Measurements from ENCODE around the gene TTC39A.

TTC39A gene

DNA sequence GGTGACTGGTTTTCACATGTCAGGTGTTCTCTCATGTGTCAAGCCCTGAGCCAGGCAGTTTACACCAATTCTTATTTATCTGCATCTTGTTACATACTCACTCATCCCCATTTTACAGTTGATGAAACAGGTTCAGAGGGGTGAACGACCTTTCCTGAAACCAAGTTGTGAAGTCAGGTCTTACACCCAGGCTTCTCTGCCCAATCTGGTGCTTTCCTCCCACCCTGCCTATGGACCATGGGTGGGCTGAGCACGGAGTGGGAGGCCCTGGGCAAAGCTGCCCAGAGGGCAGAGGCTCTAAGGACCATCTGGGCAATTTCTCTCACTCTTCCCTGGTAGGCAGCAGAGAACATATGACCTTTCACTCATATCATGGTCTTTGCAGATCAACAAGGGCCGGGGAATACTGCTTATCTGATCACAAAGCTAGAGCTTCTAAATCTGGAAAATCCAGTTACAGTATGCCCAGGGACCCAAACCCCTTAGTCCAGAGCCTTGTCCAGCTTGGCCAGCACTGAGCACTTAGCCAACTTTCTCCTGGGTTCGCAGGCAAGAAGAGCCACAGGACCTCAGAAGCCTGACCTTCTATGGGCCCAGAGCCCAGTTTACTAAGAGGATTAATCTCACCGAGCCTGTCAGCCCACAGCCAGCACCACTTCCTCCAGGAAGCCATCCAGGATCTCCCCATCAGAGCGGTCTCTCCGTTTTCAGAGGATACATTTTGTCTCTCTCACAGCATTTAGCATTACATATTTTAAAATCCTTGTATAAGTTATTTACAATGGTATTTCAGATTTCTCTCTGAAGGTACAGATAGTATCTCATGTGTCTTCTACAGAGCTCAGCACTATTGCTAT lies 16.0 kb upstream of the TTC39A start:
- TF ChIP-seq SIN3A (IDR thresholded peaks at IDR 0.05; ENCODE audit: borderline replicate concordance, insufficient read depth, low read length) (no peak), POLR2AphosphoS5 (IDR thresholded peaks at IDR 0.05; ENCODE audit: low read depth, low read length) (no peak), TAF1 (IDR thresholded peaks at IDR 0.05; ENCODE audit: borderline replicate concordance, insufficient read depth, low read length) (no peak), FOXP2 (optimal IDR thresholded peaks at IDR 0.05; ENCODE audit: borderline replicate concordance, extremely low read depth, extremely low read length, insufficient read depth) (no peak)
- TF ChIP-seq, protein P1, sequence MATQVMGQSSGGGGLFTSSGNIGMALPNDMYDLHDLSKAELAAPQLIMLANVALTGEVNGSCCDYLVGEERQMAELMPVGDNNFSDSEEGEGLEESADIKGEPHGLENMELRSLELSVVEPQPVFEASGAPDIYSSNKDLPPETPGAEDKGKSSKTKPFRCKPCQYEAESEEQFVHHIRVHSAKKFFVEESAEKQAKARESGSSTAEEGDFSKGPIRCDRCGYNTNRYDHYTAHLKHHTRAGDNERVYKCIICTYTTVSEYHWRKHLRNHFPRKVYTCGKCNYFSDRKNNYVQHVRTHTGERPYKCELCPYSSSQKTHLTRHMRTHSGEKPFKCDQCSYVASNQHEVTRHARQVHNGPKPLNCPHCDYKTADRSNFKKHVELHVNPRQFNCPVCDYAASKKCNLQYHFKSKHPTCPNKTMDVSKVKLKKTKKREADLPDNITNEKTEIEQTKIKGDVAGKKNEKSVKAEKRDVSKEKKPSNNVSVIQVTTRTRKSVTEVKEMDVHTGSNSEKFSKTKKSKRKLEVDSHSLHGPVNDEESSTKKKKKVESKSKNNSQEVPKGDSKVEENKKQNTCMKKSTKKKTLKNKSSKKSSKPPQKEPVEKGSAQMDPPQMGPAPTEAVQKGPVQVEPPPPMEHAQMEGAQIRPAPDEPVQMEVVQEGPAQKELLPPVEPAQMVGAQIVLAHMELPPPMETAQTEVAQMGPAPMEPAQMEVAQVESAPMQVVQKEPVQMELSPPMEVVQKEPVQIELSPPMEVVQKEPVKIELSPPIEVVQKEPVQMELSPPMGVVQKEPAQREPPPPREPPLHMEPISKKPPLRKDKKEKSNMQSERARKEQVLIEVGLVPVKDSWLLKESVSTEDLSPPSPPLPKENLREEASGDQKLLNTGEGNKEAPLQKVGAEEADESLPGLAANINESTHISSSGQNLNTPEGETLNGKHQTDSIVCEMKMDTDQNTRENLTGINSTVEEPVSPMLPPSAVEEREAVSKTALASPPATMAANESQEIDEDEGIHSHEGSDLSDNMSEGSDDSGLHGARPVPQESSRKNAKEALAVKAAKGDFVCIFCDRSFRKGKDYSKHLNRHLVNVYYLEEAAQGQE (IDR thresholded peaks at IDR 0.05; ENCODE audit: insufficient read depth in 1 of 2, low read depth in 2 of 2, low read length in 2 of 2), result no peak

DNA sequence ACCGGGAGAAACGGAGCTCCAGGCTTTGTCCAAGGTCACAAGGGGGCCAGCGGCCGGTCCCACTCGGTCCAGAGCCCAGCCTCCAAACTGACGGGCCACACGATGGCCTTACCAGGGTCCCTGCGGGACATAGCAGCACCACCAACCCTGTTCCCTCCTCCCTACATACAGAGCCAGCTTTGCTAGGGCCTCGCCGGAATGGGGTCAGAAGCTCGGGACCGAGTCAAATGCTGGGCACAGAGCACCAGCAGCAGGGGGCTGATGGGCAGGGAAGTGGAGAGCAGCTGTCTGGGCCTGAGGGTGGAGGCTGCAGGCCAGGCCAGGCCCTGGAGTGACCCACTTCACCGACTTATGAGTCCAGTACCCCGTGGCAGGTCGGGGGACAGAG lies 14.9 kb upstream of the TTC39A start:
- TF ChIP-seq FOXP2 (optimal IDR thresholded peaks at IDR 0.05; ENCODE audit: borderline replicate concordance, extremely low read depth, extremely low read length, insufficient read depth) (no peak), TAF1 (IDR thresholded peaks at IDR 0.05; ENCODE audit: borderline replicate concordance, insufficient read depth, low read length) (no peak), POLR2AphosphoS5 (IDR thresholded peaks at IDR 0.05; ENCODE audit: low read depth, low read length) (no peak), SIN3A (IDR thresholded peaks at IDR 0.05; ENCODE audit: borderline replicate concordance, insufficient read depth, low read length) (no peak)
- TF ChIP-seq, protein P1 (IDR thresholded peaks at IDR 0.05; ENCODE audit: insufficient read depth in 1 of 2, low read depth in 2 of 2, low read length in 2 of 2), result no peak

DNA sequence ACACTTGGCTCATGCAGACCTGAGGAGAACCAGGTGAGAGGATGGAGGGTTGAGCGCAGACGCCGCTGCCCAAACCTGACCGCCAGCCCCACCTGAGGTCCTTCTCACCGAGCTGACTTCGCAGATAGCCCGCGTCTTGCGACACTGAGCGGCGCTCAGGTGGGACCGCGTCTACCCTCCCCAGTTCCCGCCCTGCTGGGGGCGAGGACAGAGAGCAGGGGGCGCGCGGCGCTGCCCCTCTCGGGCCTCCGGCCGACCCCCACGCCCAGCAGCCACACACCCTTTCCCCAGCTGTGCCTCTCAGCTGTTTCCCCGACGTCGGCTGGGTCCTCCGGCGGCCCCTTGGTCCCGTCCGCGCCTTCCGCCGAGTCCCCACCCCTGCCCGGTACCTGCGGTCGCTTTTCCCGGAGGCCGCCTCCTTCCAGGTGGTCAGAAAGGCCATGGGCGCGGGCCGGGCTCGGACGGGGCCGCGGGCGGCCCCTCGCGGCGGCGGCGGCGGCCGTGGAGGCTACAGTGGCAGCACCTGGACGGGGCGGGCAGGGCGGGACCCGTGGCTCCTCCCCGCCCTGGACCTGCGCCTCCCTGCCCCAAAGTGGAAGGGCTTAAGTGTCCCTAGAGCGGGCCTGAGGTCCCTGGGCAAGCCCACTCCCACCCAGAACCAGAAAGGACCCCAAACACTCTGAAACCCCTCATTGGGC lies 14.4 kb upstream of the TTC39A start:
- TF ChIP-seq TAF1 (IDR thresholded peaks at IDR 0.05; ENCODE audit: borderline replicate concordance, insufficient read depth, low read length) (no peak), SIN3A (IDR thresholded peaks at IDR 0.05; ENCODE audit: borderline replicate concordance, insufficient read depth, low read length) (no peak), FOXP2 (optimal IDR thresholded peaks at IDR 0.05; ENCODE audit: borderline replicate concordance, extremely low read depth, extremely low read length, insufficient read depth) (no peak), POLR2AphosphoS5 (IDR thresholded peaks at IDR 0.05; ENCODE audit: low read depth, low read length) (no peak)
- TF ChIP-seq, protein P1 (IDR thresholded peaks at IDR 0.05; ENCODE audit: insufficient read depth in 1 of 2, low read depth in 2 of 2, low read length in 2 of 2), result no peak

GRCh38 chr1:51344276-51344601 lies 13.9 kb upstream of the TTC39A start:
- no peak for TF ChIP-seq POLR2AphosphoS5 (IDR thresholded peaks at IDR 0.05; ENCODE audit: low read depth, low read length)
- no peak for TF ChIP-seq SIN3A (IDR thresholded peaks at IDR 0.05; ENCODE audit: borderline replicate concordance, insufficient read depth, low read length)
- TF ChIP-seq, protein P1 (IDR thresholded peaks at IDR 0.05; ENCODE audit: insufficient read depth in 1 of 2, low read depth in 2 of 2, low read length in 2 of 2), result no peak
- TF ChIP-seq TAF1 (IDR thresholded peaks at IDR 0.05; ENCODE audit: borderline replicate concordance, insufficient read depth, low read length), result no peak
- TF ChIP-seq FOXP2 (optimal IDR thresholded peaks at IDR 0.05; ENCODE audit: borderline replicate concordance, extremely low read depth, extremely low read length, insufficient read depth), result no peak

Measured in PFSK-1 (cell line).